Right ventricle myocardium superior (tissue), 1 donor: Measurements from ENCODE around the gene PCBP4. TPM values are rescaled to one million over a fixed set of nuclear protein-coding genes. Genes with fewer than 3 reads are reported as not detected.
"Not testable (repeated sequence)": the region's sequence is repeated elsewhere in the genome, so short reads cannot be mapped to it uniquely, and the experiment has no call there.

Source experiments
- ATAC-seq: fragments of 200-7000 bp; cut with Tn5 transposase; one replicate; pipeline ENCODE4 v1.9.1; 2020; ENCODE audit warnings: mild to moderate bottlenecking; ENCODE audit not compliant: poor library complexity
- DNase-seq: peaks from one replicate; pipeline ENCODE4 v3.0.0-alpha.2; 2020
- intact Hi-C: fragments of 100-400 bp; cut with DNase I; formaldehyde crosslinking; loops from one replicate; pipeline ENCODE4 v1.11.2; 2022
- total RNA-seq: library from RNA; stranded (reverse); fragmentation: NEBNext Ultra II Directional; extraction: Animal tissue kit (Norgen Biotek cat#: 25700); gene quantifications from one replicate; pipeline ENCODE4 v1.2.1, GENCODE V29; 2021
- donor health status: DM: no; HTN: yes; CAD: no; lungs with severe emphysema.

PCBP4 gene
- total RNA-seq, 1 donor from 2014 or later: 64.1 TPM

DNA sequence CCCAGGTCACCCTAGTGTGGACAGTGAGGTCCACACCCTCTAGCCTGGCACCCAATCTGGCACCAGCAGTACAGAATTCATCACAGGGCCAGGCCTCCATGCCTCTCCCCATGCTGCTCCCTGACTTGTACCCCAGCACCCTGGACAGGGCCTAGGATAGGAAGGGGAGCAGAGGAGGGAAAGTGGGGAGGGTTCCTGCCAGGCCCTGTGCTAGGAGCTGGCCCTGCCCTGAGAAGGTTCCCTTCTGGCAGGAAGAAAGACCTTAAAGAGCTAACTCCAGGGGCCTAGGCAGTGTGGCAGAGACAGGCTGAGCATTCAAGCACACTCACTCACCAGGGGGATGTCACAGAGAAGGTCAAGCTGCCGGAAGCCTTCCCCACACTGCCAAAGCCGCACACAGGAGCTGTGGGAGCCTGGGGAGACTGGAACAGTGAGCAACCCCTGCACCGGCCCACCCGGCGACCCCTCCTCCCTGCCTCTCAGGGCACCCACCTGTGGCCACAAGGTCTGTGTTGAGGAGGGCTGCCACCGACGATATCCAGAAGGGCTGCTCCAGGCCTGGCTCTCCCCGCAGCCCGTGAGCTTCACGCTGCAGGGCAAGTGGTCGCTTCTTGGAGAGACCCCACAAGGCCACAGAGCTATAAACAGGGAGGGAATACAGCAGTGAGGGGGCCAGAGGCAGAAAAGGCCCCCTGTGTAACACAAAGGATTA, 33.0 kb downstream of the PCBP4 start:
- intact Hi-C loops: no loop called here
- DNase-seq: peak; percentile 28
- no peak for ATAC-seq

DNA sequence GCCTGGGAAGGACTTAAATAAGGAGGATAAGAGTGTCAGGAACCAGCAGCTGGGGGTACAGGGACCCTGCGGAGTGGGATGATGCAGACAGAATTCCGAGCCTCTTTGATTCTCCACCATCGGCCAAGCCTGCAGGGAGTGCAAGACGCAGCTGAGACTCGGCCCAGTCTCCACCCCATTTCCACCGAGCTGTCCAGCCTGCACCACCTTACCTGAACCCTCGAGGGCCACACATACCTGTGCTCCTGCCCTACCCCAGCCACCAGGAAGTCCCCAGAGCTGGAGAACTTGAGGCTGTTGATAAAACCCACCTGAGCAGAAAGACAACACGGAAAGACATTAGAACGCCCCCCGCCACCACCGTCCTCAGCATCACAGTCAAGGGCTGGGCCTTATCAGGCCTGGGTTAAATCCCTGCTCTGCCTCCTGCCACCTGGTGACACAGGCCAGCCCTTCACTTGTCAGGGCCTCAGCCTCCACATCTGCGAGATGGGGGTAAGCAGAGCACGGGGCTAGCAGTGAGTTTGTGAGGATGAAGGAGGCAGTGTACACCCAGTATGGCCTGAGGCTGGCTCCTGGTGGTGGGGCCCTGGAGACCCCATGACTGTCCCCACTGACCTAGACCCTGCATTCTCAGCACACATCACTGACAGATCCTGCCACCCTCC, 33.6 kb downstream of the PCBP4 start:
- DNase-seq (peak; percentile 29), ATAC-seq (no peak)
- intact Hi-C loops: no loop called here

GRCh38 chr3:51932471-51933370, 34.5 kb downstream of the PCBP4 start:
- intact Hi-C loops: no loop called here
- no peak for DNase-seq
- ATAC-seq: no peak

GRCh38 chr3:51931756-51932155, 35.5 kb downstream of the PCBP4 start:
- ATAC-seq: no peak
- no peak for DNase-seq
- intact Hi-C loops: no loop called here

GRCh38 chr3:51930439-51930838, 36.8 kb downstream of the PCBP4 start:
- no peak for ATAC-seq
- DNase-seq: no peak
- intact Hi-C loops: no loop called here

GRCh38 chr3:51929420-51930003, 37.7 kb downstream of the PCBP4 start:
- ATAC-seq (no peak), DNase-seq (no peak)
- intact Hi-C loops: no loop called here

DNA sequence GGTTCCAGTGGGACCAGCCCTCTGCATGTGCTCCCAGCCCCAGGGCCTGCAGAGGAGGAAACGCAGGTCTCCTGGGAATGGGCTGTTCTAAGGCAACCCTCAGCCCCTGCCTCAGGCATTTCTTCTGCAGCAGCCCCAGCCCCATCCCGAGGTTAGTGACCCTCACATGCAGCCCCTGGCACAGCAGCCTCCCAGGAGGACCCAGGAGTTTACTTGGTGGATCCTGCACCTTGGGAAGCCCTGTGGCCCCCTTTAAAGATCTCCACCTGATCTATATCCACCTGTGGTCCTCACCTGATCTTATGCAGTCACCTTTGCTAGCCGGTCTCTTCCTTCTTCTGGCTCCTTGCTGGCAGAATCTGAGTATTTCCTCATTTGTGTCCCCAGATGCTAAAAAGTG, 38.3 kb downstream of the PCBP4 start:
- DNase-seq, intact Hi-C loops: not testable (repeated sequence)

DNA sequence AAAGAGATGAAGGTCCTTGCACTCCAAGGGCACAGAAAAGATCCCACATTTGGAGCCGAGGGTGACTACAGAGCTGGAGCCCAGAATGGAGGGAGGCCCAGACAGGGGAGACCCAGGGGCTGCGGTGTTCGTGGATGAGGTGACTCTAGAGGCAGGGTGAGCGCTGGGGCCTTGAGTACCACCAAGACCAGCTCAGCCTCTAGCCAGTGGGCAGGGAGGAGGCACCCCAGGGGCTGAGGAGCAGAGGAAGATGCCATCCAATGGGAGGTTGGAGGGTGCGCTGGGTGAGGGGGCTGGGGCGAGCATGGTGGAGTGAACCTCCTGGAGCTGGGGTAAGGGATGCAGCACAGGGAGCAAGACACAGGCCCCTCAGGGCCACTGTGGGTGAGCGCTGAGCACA, 38.8 kb downstream of the PCBP4 start:
- ATAC-seq (no peak), DNase-seq (no peak)
- intact Hi-C loops: no loop called here

More for the DNA sequence above, 38.3 kb downstream of the PCBP4 start:
- not testable (repeated sequence) for ATAC-seq

DNA sequence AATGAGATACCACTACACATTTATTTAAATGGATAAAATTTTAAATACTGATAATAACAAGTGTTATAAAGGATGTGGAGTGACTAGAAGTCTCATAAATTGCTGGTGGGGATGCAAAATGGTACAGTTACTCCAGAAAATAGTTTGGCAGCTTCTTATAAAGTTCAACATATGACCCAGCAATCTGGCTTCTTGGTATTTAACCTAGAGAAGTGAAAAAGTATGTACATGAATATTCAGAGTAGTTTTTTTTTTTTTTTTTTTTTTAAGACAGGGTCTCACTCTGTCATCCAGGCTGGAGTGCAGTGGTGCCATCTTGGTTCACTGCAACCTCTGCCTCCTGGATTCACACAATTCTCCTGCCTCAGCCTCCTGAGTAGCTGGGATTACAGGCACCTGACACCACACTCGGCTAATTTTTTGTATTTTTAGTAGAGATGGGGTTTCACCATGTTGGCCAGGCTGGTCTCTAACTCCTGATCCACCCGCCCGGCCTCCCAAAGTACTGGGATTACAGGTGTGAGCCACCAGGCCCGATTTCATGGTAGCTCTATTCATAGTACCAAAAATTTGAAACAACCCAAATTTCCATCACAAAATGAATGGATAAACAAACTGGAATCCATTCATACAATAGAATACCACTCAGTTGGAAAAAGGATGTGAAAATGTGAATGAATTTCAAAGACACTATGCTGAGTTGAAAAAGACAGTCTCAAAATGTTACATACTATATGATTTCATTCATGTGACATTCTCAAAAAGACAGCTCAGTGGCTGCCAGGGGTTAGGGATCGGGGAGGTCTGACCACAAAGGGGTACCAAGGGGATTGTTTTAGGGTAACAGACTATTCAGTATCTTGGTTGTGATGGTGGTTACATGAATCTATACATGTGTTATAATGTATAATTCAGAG, 39.9 kb downstream of the PCBP4 start:
- intact Hi-C loops: no loop called here
- DNase-seq (no peak), ATAC-seq (no peak)

DNA sequence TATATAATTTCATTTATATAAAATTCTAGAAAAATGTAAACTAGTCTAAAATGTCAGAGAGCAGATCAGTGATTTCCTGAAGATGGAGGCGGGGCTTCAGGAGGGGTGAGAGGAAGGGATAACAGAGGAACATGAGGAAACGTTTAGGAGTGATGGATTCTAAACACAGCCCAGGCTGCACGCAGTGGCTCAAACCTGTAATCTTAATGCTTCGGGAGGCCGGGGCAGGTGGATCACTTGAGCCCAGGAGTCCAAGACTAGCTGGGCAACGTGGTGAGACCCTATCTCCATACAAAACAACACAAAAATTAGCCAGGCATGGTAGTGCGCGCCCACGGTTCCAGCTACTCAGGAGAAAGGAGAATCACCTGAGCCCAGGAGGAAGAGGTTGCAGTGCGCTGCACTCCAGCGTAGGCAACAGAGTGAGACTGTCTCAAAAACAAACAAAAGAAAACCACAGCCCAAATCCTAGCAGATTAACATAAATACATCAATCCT, 46.1 kb downstream of the PCBP4 start:
- intact Hi-C loops: no loop called here
- no peak for ATAC-seq
- DNase-seq: no peak

- DNase-seq (no peak), ATAC-seq (no peak)
Measured at GRCh38 chr3:51916418-51916817, 50.8 kb downstream of the PCBP4 start.

DNA sequence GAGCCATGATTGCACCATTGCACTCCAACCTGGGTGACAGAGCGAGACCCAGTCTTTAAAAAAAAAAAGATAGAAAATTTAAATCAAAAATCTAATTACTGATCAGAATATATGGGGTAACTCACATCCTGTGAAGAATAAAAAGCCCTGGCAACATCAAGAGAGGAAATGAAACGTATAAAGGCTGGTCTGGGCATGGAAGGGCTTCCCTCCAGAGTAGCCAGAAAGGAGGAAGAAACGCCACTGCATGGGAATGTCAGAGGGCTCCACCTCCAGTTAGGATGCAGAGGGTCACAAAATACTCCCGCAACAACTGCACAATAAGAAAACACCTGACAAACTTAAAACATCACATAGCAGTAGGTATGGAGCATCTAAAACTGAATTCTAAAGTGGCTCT, 59.2 kb downstream of the PCBP4 start:
- no peak for ATAC-seq
- DNase-seq: no peak

More at GRCh38 chr3:51916418-51916817, 50.8 kb downstream of the PCBP4 start:
- intact Hi-C loops: no loop called here

More for the DNA sequence above, 59.2 kb downstream of the PCBP4 start:
- intact Hi-C loops: no loop called here

Other genes with a start within 250 kb of the PCBP4 start
- gene IQCF6, start 188.2 kb downstream of the PCBP4 start, total RNA-seq: not detected
- gene IQCF2, start 105.8 kb downstream of the PCBP4 start, total RNA-seq: not detected
- gene IQCF5, start 91.9 kb downstream of the PCBP4 start, total RNA-seq: not detected
- gene IQCF1, start 64.1 kb downstream of the PCBP4 start, total RNA-seq: not detected
- gene RRP9, start 25.6 kb downstream of the PCBP4 start, total RNA-seq: 8.9 TPM
- 18.1 TPM for gene PARP3, start 25.1 kb downstream of the PCBP4 start, total RNA-seq
- gene GPR62, start 12.1 kb downstream of the PCBP4 start, total RNA-seq: not detected
- gene ABHD14B, start 6.6 kb upstream of the PCBP4 start, total RNA-seq: 12.6 TPM
- gene ABHD14A, start 7.6 kb upstream of the PCBP4 start, total RNA-seq: 27.5 TPM
- 23.2 TPM for gene ACY1, start 16.1 kb upstream of the PCBP4 start, total RNA-seq
- gene RPL29, start 28.4 kb upstream of the PCBP4 start, total RNA-seq: 594 TPM
- gene DUSP7, start 89.1 kb upstream of the PCBP4 start, total RNA-seq: 23.2 TPM
- gene POC1A, start 187.0 kb upstream of the PCBP4 start, total RNA-seq: 1.5 TPM
- 160 TPM for gene ALAS1, start 230.7 kb upstream of the PCBP4 start, total RNA-seq